Measurements from ENCODE around the gene TPCN1. TPM values are rescaled to one million over a fixed set of nuclear protein-coding genes. Genes with fewer than 3 reads are reported as not detected.

Gene TPCN1
- total RNA-seq, 1 experiment from 2014 or later: 13.5 TPM

- Histone ChIP-seq H3K27me3 (ENCODE audit: insufficient read depth, low read length) (no peaks in the 10 kb centered on the region), H3K23ac (ENCODE audit: insufficient read length, low read depth, low read length) (no peak overlapping the region), H3K79me2 (ENCODE audit: insufficient read depth, low read length) (no peaks in the 10 kb centered on the region; the same call in 1 of the 2 replicates), H2BK5ac (ENCODE audit: insufficient read length, low read length) (no peak overlapping the region), H3K79me1 (ENCODE audit: insufficient read depth, low read depth, low read length, poor library complexity, severe bottlenecking) (no peaks in the 10 kb centered on the region), H3K14ac (ENCODE audit: insufficient read depth, low read length) (no peak overlapping the region), H3K9ac (ENCODE audit: extremely low read depth, insufficient read length, low read length) (no peak overlapping the region), H4K20me1 (ENCODE audit: control insufficient read depth, insufficient read depth, insufficient read length) (no peaks in the 10 kb centered on the region), H3K4ac (ENCODE audit: low read depth, low read length) (no peak overlapping the region), H3K4me1 (ENCODE audit: insufficient read depth, low read length) (peaks cover 4% of the 10 kb centered on the region; the same call in 1 of the 2 replicates), H2AK5ac (ENCODE audit: insufficient read length, low read length) (no peak overlapping the region), H2BK12ac (ENCODE audit: insufficient read length, low read depth, low read length) (no peak overlapping the region), H3K27ac (ENCODE audit: insufficient read length, low read depth, low read length) (no peak overlapping the region), H3K9me3 (ENCODE audit: control insufficient read depth, low read depth, low read length) (no peaks in the 10 kb centered on the region), H3K56ac (ENCODE audit: insufficient read length, low read depth, low read length) (no peak overlapping the region), H3K23me2 (ENCODE audit: insufficient read length, low read depth, low read length, poor library complexity, severe bottlenecking) (no peaks in the 10 kb centered on the region), H2AFZ (ENCODE audit: low read length) (no peak overlapping the region), H3T11ph (ENCODE audit: low read length) (no peak overlapping the region), H2BK20ac (ENCODE audit: low read depth, low read length, poor library complexity, severe bottlenecking) (no peak overlapping the region), H4K5ac (ENCODE audit: insufficient read length, low read depth, low read length) (no peak overlapping the region), H2BK120ac (ENCODE audit: low read depth, low read length, poor library complexity, severe bottlenecking) (no peak overlapping the region), H2BK15ac (ENCODE audit: low read depth, low read length) (no peak overlapping the region), H4K91ac (ENCODE audit: insufficient read length, low read depth, low read length) (no peak overlapping the region), H3K18ac (ENCODE audit: insufficient read length, low read depth, low read length) (no peak overlapping the region), H4K8ac (replicated peaks; ENCODE audit: insufficient read length, low read depth, low read length) (no peak overlapping the region), H3K4me2 (ENCODE audit: insufficient read depth, insufficient read length, low read length) (no peak overlapping the region)
- Mint-ChIP-seq H3K9me3 (no peaks in the 10 kb centered on the region), H3K27me3 (ENCODE audit: low read depth) (no peaks in the 10 kb centered on the region; the same call in none of the 2 replicates), H3K4me3 (no peak overlapping the region), H3K36me3 (ENCODE audit: insufficient read depth in 1 of 3, low read depth in 3 of 3) (peaks cover 0 to 13% (median 0%) of the 10 kb centered on the region in 3 experiments; a peak in 3 of 7 replicates), H3K27ac (peak overlapping the region in 2 of 3 experiments; percentile 44 to 51; a peak in 4 of 7 replicates), H3K4me1 (peaks cover 19 to 22% of the 10 kb centered on the region in 2 experiments)
- no CpG with 5 or more reads among the region's 16 CpGs for WGBS (ENCODE audit: extremely low coverage, insufficient read length, low lambda C conversion rate)
- no peak for DNase-seq
- TF ChIP-seq, protein P1, sequence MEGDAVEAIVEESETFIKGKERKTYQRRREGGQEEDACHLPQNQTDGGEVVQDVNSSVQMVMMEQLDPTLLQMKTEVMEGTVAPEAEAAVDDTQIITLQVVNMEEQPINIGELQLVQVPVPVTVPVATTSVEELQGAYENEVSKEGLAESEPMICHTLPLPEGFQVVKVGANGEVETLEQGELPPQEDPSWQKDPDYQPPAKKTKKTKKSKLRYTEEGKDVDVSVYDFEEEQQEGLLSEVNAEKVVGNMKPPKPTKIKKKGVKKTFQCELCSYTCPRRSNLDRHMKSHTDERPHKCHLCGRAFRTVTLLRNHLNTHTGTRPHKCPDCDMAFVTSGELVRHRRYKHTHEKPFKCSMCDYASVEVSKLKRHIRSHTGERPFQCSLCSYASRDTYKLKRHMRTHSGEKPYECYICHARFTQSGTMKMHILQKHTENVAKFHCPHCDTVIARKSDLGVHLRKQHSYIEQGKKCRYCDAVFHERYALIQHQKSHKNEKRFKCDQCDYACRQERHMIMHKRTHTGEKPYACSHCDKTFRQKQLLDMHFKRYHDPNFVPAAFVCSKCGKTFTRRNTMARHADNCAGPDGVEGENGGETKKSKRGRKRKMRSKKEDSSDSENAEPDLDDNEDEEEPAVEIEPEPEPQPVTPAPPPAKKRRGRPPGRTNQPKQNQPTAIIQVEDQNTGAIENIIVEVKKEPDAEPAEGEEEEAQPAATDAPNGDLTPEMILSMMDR (conservative IDR thresholded peaks at IDR 0.05): no peak
Measured at GRCh38 chr12:113251404-113252070, 30.3 kb downstream of the TPCN1 start.

All from H9 (cell line).